C4-2B (cell line): Measurements from ENCODE around the gene TMCC2.

Experiments used
- ZFX ChIP-seq: fragments of 450-650 bp; IDR thresholded peaks from 2 replicates; pipeline ENCODE4 v1.6.1; 2017
- TF ChIP-seq, protein P1 (sequence below): fragments of 450-650 bp; conservative IDR thresholded peaks from 2 replicates; pipeline ENCODE4 v1.5.1; 2017; ENCODE audit warnings: mild to moderate bottlenecking

DNA sequence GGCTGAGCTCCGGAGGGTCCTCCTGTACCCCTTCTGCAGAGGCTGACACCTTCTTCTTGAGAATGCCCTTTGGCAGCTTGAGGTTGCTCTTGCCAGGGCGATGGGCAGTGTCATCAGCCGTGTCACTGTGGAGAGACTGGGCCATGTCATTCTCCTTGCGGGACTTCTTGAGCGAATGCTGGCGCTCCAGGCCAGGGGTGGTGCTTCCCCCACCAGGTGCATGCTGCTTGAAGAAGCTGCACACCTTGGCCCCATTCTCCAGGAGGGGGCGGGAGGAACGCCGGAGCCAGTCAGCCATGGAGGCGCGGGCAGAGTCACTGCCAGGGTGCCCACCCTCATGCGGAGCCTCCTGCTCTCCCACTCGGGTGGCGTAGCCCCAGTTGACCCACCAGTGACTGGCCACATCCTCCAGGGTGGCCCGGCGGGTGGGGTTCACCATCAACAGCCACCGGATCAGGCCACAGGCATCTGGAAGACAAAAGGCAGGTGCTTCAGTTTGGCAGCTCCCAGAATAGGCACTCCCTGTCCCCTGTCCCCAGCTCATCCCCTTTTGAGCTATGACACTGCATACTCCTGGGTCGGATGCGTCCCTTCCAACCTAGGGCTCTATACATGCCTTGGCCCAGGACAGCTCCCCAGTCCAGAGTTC is 76.4 kb downstream of the TMCC2 start:
- TF ChIP-seq, protein P1, sequence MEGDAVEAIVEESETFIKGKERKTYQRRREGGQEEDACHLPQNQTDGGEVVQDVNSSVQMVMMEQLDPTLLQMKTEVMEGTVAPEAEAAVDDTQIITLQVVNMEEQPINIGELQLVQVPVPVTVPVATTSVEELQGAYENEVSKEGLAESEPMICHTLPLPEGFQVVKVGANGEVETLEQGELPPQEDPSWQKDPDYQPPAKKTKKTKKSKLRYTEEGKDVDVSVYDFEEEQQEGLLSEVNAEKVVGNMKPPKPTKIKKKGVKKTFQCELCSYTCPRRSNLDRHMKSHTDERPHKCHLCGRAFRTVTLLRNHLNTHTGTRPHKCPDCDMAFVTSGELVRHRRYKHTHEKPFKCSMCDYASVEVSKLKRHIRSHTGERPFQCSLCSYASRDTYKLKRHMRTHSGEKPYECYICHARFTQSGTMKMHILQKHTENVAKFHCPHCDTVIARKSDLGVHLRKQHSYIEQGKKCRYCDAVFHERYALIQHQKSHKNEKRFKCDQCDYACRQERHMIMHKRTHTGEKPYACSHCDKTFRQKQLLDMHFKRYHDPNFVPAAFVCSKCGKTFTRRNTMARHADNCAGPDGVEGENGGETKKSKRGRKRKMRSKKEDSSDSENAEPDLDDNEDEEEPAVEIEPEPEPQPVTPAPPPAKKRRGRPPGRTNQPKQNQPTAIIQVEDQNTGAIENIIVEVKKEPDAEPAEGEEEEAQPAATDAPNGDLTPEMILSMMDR, result no peak
- no peak for TF ChIP-seq ZFX
